ENCODE data around the gene MAST4.

- TF ChIP-seq ZNF133 (tag by site-specific recombination; IDR thresholded peaks at IDR 0.05) (no peak), ZNF660 (tag by site-specific recombination; IDR thresholded peaks at IDR 0.05) (no peak)
- TF ChIP-seq, protein P1, sequence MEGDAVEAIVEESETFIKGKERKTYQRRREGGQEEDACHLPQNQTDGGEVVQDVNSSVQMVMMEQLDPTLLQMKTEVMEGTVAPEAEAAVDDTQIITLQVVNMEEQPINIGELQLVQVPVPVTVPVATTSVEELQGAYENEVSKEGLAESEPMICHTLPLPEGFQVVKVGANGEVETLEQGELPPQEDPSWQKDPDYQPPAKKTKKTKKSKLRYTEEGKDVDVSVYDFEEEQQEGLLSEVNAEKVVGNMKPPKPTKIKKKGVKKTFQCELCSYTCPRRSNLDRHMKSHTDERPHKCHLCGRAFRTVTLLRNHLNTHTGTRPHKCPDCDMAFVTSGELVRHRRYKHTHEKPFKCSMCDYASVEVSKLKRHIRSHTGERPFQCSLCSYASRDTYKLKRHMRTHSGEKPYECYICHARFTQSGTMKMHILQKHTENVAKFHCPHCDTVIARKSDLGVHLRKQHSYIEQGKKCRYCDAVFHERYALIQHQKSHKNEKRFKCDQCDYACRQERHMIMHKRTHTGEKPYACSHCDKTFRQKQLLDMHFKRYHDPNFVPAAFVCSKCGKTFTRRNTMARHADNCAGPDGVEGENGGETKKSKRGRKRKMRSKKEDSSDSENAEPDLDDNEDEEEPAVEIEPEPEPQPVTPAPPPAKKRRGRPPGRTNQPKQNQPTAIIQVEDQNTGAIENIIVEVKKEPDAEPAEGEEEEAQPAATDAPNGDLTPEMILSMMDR (tag by site-specific recombination; IDR thresholded peaks at IDR 0.05) = no peak
Observed at GRCh38 chr5:67052034-67052433, 455.8 kb downstream of the MAST4 start.
